IMR-90 (cell line): ENCODE results near the gene AUTS2. TPM values are rescaled to one million over a fixed set of nuclear protein-coding genes. Genes with fewer than 3 reads are reported as not detected.

ENCODE experiments used
- ATAC-seq: fragments of 200-7000 bp; cut with Tn5 transposase; 2 replicates; pipeline ENCODE4 v1.9.1; 2020; ENCODE audit warnings: low read depth, mild to moderate bottlenecking, moderate library complexity
- BruUV-seq: library from RNA; stranded (reverse); fragments of 400-500 nt; replicated peaks from 2 replicates; lab custom pipeline; 2021; lab: Mats Ljungman, UMichigan
- CTCF ChIA-PET: fragments of 300-600 bp; formaldehyde crosslinking; extraction: SDS; loops from one replicate; lab custom pipeline; 2021; ENCODE audit warnings: antibody characterized with exemption; lab: Yijun Ruan, JAX
- POLR2A ChIA-PET: fragments of 300-600 bp; sonication (Branson Sonifier 250); formaldehyde crosslinking; loops from one replicate; lab custom pipeline; 2022; ENCODE audit warnings: antibody characterized with exemption; ENCODE audit not compliant: unreplicated experiment; lab: Charles Lee
- DNase-seq: peaks from one replicate; pipeline ENCODE4 v3.0.0; 2013
- H2AFZ ChIP-seq: replicated peaks from 2 replicates; pipeline ENCODE3; 2013; ENCODE audit warnings: low read length, mild to moderate bottlenecking; ENCODE audit not compliant: poor library complexity
- H2AK5ac ChIP-seq: 2 replicates; pipeline ENCODE4 v1.6.1; 2013; ENCODE audit warnings: low read depth, low read length, inconsistent platforms
- H2AK9ac ChIP-seq: replicated peaks from 2 replicates; pipeline ENCODE3; 2013; ENCODE audit warnings: mild to moderate bottlenecking, low read depth, low read length, moderate library complexity; ENCODE audit not compliant: poor library complexity
- H2BK120ac ChIP-seq: 2 replicates; pipeline ENCODE4 v1.6.1; 2013; ENCODE audit warnings: low read depth, low read length, inconsistent platforms
- H2BK15ac ChIP-seq: 3 replicates; pipeline ENCODE4 v1.6.1; 2013; ENCODE audit warnings: low read depth, low read length, inconsistent platforms
- H2BK20ac ChIP-seq: 2 replicates; pipeline ENCODE4 v1.6.1; 2013; ENCODE audit warnings: low read depth, mild to moderate bottlenecking, inconsistent platforms, low read length, moderate library complexity
- H2BK5ac ChIP-seq: 2 replicates; pipeline ENCODE4 v1.6.1; 2013; ENCODE audit warnings: mild to moderate bottlenecking, low read depth, low read length, inconsistent platforms; ENCODE audit not compliant: poor library complexity, severe bottlenecking
- H3K14ac ChIP-seq: replicated peaks from 2 replicates; pipeline ENCODE4 v1.6.1; 2013; ENCODE audit warnings: low read depth, low read length, inconsistent platforms
- H3K18ac ChIP-seq: 2 replicates; pipeline ENCODE4 v1.6.1; 2013; ENCODE audit warnings: low read depth, low read length, control low read depth
- H3K23ac ChIP-seq: 2 replicates; pipeline ENCODE4 v1.6.1; 2013; ENCODE audit warnings: low read depth, low read length, inconsistent platforms
- H3K27ac ChIP-seq: 2 replicates; pipeline ENCODE4 v1.5.1; 2013; ENCODE audit warnings: mild to moderate bottlenecking, control low read depth, low read length; ENCODE audit not compliant: insufficient read depth
- H3K27me3 ChIP-seq: 2 replicates; pipeline ENCODE4 v1.6.1; 2013; ENCODE audit warnings: low read length; ENCODE audit not compliant: control insufficient read depth, insufficient read depth
- H3K36me3 ChIP-seq: 2 replicates; pipeline ENCODE4 v1.6.1; 2013; ENCODE audit warnings: low read length, mixed read lengths; ENCODE audit not compliant: control insufficient read depth, insufficient read depth
- H3K4ac ChIP-seq: 2 replicates; pipeline ENCODE4 v1.6.1; 2013; ENCODE audit warnings: low read depth, low read length, inconsistent platforms
- H3K4me1 ChIP-seq: 2 replicates; pipeline ENCODE4 v1.6.1; 2013; ENCODE audit warnings: low read length, mixed read lengths; ENCODE audit not compliant: control insufficient read depth, insufficient read depth
- H3K4me2 ChIP-seq: 2 replicates; pipeline ENCODE4 v1.6.1; 2013; ENCODE audit warnings: low read depth, mild to moderate bottlenecking, control low read depth, low read length, moderate library complexity
- H3K4me3 ChIP-seq: 2 replicates; pipeline ENCODE4 v1.5.1; 2013; ENCODE audit warnings: low read depth, mild to moderate bottlenecking, control low read depth, low read length, moderate library complexity; ENCODE audit not compliant: insufficient read depth
- H3K56ac ChIP-seq: 2 replicates; pipeline ENCODE4 v1.6.1; 2013; ENCODE audit warnings: low read length, inconsistent platforms; ENCODE audit not compliant: insufficient read depth; ENCODE audit errors: extremely low read depth
- H3K79me1 ChIP-seq, 2 experiments: 2 replicates each; pipeline ENCODE4 v1.6.1; 2013; ENCODE audit warnings: low read length in 2 of 2, inconsistent platforms in 1 of 2, low read depth in 1 of 2
- H3K9ac ChIP-seq: 2 replicates; pipeline ENCODE4 v1.6.1; 2013; ENCODE audit warnings: low read depth, low read length, control low read depth
- H3K9me1 ChIP-seq: 2 replicates; pipeline ENCODE4 v1.6.1; 2013; ENCODE audit warnings: low read length, inconsistent platforms; ENCODE audit not compliant: insufficient read depth
- H3K9me3 ChIP-seq: 2 replicates; pipeline ENCODE4 v1.6.1; 2013; ENCODE audit warnings: low read length; ENCODE audit not compliant: control insufficient read depth, insufficient read depth
- H4K20me1 ChIP-seq: 2 replicates; pipeline ENCODE4 v1.6.1; 2013; ENCODE audit warnings: low read length, inconsistent platforms; ENCODE audit not compliant: insufficient read depth
- H4K5ac ChIP-seq: 2 replicates; pipeline ENCODE4 v1.6.1; 2013; ENCODE audit warnings: mild to moderate bottlenecking, low read depth, low read length, control low read depth
- H4K8ac ChIP-seq, 2 experiments: 2 replicates each; pipeline ENCODE4 v1.6.1; 2013; ENCODE audit warnings: low read depth in 2 of 2, low read length in 2 of 2, control low read depth in 1 of 2, inconsistent platforms in 1 of 2
- H4K91ac ChIP-seq: 2 replicates; pipeline ENCODE4 v1.6.1; 2013; ENCODE audit warnings: low read depth, low read length, inconsistent platforms; ENCODE audit not compliant: insufficient read depth
- BHLHE40 ChIP-seq: fragments of 150-350 bp; IDR thresholded peaks from 2 replicates; pipeline ENCODE4 v1.6.1; 2016; ENCODE audit warnings: mild to moderate bottlenecking, low read depth, low read length
- CEBPB ChIP-seq: IDR thresholded peaks from 2 replicates; pipeline ENCODE4 v1.6.1; 2012; ENCODE audit warnings: low read depth, low read length, improper control_type of control experiment
- CHD1 ChIP-seq: IDR thresholded peaks from 2 replicates; pipeline ENCODE4 v1.6.1; 2012; ENCODE audit warnings: low read depth, low read length, improper control_type of control experiment
- CTCF ChIP-seq: conservative IDR thresholded peaks from 2 replicates; pipeline ENCODE4 v1.5.1; 2012; ENCODE audit warnings: mild to moderate bottlenecking, low read depth, low read length, improper control_type of control experiment
- ELK1 ChIP-seq: fragments of 150-350 bp; IDR thresholded peaks from 2 replicates; pipeline ENCODE4 v1.6.1; 2016; ENCODE audit warnings: low read depth, mild to moderate bottlenecking, low read length, moderate library complexity, borderline replicate concordance
- FOS ChIP-seq: fragments of 150-350 bp; IDR thresholded peaks from 2 replicates; pipeline ENCODE4 v1.6.1; 2016; ENCODE audit warnings: low read depth, low read length
- MAFK ChIP-seq: IDR thresholded peaks from 2 replicates; pipeline ENCODE4 v1.6.1; 2012; ENCODE audit warnings: low read depth, low read length, improper control_type of control experiment
- MAZ ChIP-seq: IDR thresholded peaks from 2 replicates; pipeline ENCODE4 v1.6.1; 2012; ENCODE audit warnings: low read depth, mild to moderate bottlenecking, low read length, improper control_type of control experiment, moderate library complexity, borderline replicate concordance
- MXI1 ChIP-seq: IDR thresholded peaks from 2 replicates; pipeline ENCODE4 v1.6.1; 2012; ENCODE audit warnings: low read depth, mild to moderate bottlenecking, low read length, moderate library complexity, borderline replicate concordance
- NFE2L2 ChIP-seq: fragments of 150-350 bp; IDR thresholded peaks from 2 replicates; pipeline ENCODE4 v1.6.1; 2016; ENCODE audit warnings: low read depth, mild to moderate bottlenecking, low read length
- POLR2A ChIP-seq: IDR thresholded peaks from 2 replicates; pipeline ENCODE4 v1.6.1; 2012; ENCODE audit warnings: mild to moderate bottlenecking, low read depth, low read length
- RAD21 ChIP-seq: IDR thresholded peaks from 2 replicates; pipeline ENCODE4 v1.6.1; 2012; ENCODE audit warnings: low read length, improper control_type of control experiment
- RCOR1 ChIP-seq: IDR thresholded peaks from 2 replicates; pipeline ENCODE4 v1.6.1; 2012; ENCODE audit warnings: mild to moderate bottlenecking, low read length, improper control_type of control experiment; ENCODE audit not compliant: insufficient replicate concordance
- RFX5 ChIP-seq: IDR thresholded peaks from 2 replicates; pipeline ENCODE4 v1.8.0; 2012; ENCODE audit warnings: low read depth, mild to moderate bottlenecking, low read length, moderate library complexity
- SMC3 ChIP-seq: fragments of 150-350 bp; IDR thresholded peaks from 2 replicates; pipeline ENCODE4 v1.6.1; 2016; ENCODE audit warnings: low read depth, mild to moderate bottlenecking, antibody characterized with exemption, low read length, moderate library complexity
- USF2 ChIP-seq: fragments of 150-350 bp; IDR thresholded peaks from 2 replicates; pipeline ENCODE4 v1.6.1; 2017; ENCODE audit warnings: mild to moderate bottlenecking, antibody characterized with exemption, low read length, low read depth
- WGBS, 2 experiments: methylation state at CpG; one replicate each; pipeline versions ENCODE4 v1.1.5 to v1.1.7; 2013; ENCODE audit warnings: missing lambda C conversion rate in 2 of 2; ENCODE audit not compliant: insufficient read length in 1 of 2; ENCODE audit errors: extremely low coverage in 2 of 2; 5-methylcytosine and 5-hydroxymethylcytosine counted together
- dilution Hi-C: fragments of 300-500 bp; cut with HindIII; formaldehyde crosslinking; loops from one replicate; pipeline ENCODE4 v1.14.3; 2018; ENCODE audit warnings: low sequenced_read_pairs; ENCODE audit not compliant: unreplicated experiment
- in situ Hi-C: fragments of 300-500 bp; cut with MboI; formaldehyde crosslinking; loops from 3 replicates; pipeline ENCODE4 v1.14.3; 2019; ENCODE audit warnings: low sequenced_read_pairs, inconsistent platforms, mixed read lengths
- intact Hi-C: fragments of 100-400 bp; cut with micrococcal nuclease; formaldehyde crosslinking; loops from 2 replicates; pipeline ENCODE4 v1.10.0; 2022
- polyA plus RNA-seq, 3 experiments: library from polyadenylated mRNA; depleted of rRNA; stranded (reverse); fragments of >200 nt; gene quantifications; 2 replicates each; pipeline ENCODE4 v1.2.3, GENCODE V29; 2012; ENCODE audit warnings: low replicate concordance in 1 of 3
- total RNA-seq: library from RNA; depleted of rRNA; stranded (reverse); fragments of >200 nt; gene quantifications from 2 replicates; pipeline ENCODE4 v1.2.3, GENCODE V29; 2012

AUTS2 gene
- total and polyA plus RNA-seq, 2 of the 4 experiments (the other 2 are of a cell fraction), result 0.90 to 3.0 TPM

GRCh38 chr7:69994886-69995542 lies 396.7 kb downstream of the AUTS2 start:
- Histone ChIP-seq H3K27ac (no peak overlapping the region), H3K18ac (no peak overlapping the region), H3K14ac (no peak overlapping the region), H4K20me1 (no peaks in the 10 kb centered on the region), H2AK5ac (no peak overlapping the region), H3K9me3 (peaks cover 2% of the 10 kb centered on the region; the same call in 1 of the 2 replicates), H2BK120ac (no peak overlapping the region), H2AFZ (no peak overlapping the region), H3K4ac (no peak overlapping the region), H4K8ac (no peak overlapping the region), H2BK20ac (no peak overlapping the region), H4K91ac (no peak overlapping the region), H2AK9ac (no peak overlapping the region), H3K4me1 (no peaks in the 10 kb centered on the region), H3K79me1 (no peaks in the 10 kb centered on the region), H4K5ac (no peak overlapping the region), H2BK15ac (no peak overlapping the region), H3K27me3 (no peaks in the 10 kb centered on the region), H3K36me3 (no peaks in the 10 kb centered on the region), H3K9ac (no peak overlapping the region), H3K9me1 (no peaks in the 10 kb centered on the region), H2BK5ac (no peak overlapping the region), H3K23ac (no peak overlapping the region), H3K56ac (no peak overlapping the region), H3K4me3 (no peak overlapping the region), H3K4me2 (no peak overlapping the region)
- BruUV-seq, result no TSS peak
- dilution Hi-C loops, result no loop called here
- no CpG with 5 or more reads among the region's 7 CpGs for WGBS, 2 experiments
- TF ChIP-seq RAD21, result no peak
- TF ChIP-seq CTCF, result no peak
- no peak for TF ChIP-seq USF2
- TF ChIP-seq MXI1, result no peak
- no peak for TF ChIP-seq CEBPB
- no peak for TF ChIP-seq BHLHE40
- TF ChIP-seq RFX5, result no peak
- TF ChIP-seq ELK1, result no peak
- no peak for TF ChIP-seq SMC3
- TF ChIP-seq MAFK, result no peak
- TF ChIP-seq NFE2L2, result no peak
- TF ChIP-seq CHD1, result no peak
- TF ChIP-seq FOS, result no peak
- no peak for TF ChIP-seq MAZ
- no peak for TF ChIP-seq RCOR1
- TF ChIP-seq POLR2A, result no peak
- intact Hi-C loops, result no loop called here
- ChIA-PET POLR2A (no interaction called here), CTCF (no interaction called here)
- in situ Hi-C loops, result no loop called here
- ATAC-seq (no peak), DNase-seq (no peak)
